Measurements from ENCODE around the gene SPINK5. TPM values are rescaled to one million over a fixed set of nuclear protein-coding genes. Genes with fewer than 3 reads are reported as not detected.
"Not testable (repeated sequence)": the region's sequence is repeated elsewhere in the genome, so short reads cannot be mapped to it uniquely, and the experiment has no call there.

SPINK5 gene
- total and polyA plus RNA-seq, 4 donors = 0.10 to 0.42 TPM; not detected in 2

- TF ChIP-seq, protein P1, sequence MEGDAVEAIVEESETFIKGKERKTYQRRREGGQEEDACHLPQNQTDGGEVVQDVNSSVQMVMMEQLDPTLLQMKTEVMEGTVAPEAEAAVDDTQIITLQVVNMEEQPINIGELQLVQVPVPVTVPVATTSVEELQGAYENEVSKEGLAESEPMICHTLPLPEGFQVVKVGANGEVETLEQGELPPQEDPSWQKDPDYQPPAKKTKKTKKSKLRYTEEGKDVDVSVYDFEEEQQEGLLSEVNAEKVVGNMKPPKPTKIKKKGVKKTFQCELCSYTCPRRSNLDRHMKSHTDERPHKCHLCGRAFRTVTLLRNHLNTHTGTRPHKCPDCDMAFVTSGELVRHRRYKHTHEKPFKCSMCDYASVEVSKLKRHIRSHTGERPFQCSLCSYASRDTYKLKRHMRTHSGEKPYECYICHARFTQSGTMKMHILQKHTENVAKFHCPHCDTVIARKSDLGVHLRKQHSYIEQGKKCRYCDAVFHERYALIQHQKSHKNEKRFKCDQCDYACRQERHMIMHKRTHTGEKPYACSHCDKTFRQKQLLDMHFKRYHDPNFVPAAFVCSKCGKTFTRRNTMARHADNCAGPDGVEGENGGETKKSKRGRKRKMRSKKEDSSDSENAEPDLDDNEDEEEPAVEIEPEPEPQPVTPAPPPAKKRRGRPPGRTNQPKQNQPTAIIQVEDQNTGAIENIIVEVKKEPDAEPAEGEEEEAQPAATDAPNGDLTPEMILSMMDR (IDR thresholded peaks at IDR 0.05; ENCODE audit: low read depth, low read length, missing input control) = no peak
- TF ChIP-seq HNF4G (IDR thresholded peaks at IDR 0.05) = no peak
- TF ChIP-seq MAX (IDR thresholded peaks at IDR 0.05) = no peak
- TF ChIP-seq HNF4A (conservative IDR thresholded peaks at IDR 0.05) = no peak
- TF ChIP-seq REST (IDR thresholded peaks at IDR 0.05) = no peak
- 91% methylated on average over 2 of the region's 2 CpGs for WGBS
- no peak for DNase-seq (ENCODE audit: low spot score)
Measured at GRCh38 chr5:148043705-148044104, 20.1 kb upstream of the SPINK5 start.

DNA sequence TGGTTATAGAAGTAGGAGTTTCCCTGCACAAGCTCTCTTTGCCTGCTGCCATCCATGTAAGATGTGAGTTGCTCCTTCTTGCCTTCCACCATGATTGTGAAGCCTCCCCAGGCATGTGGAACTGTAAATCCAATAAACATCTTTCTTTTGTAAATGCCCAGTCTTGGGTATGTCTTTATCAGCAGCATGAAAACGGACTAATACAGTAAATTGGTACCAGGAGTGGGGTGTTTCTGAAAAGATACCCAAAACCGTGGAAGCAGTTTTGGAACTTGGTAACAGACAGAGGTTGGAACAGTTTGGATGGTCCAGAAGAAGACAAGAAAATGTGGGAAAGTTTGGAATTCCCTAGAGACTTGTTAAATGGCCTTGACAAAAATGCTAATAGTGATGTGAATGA lies 8.6 kb upstream of the SPINK5 start:
- H3K27ac ChIP-seq (ENCODE audit: low read depth in 1 of 2, low read length in 2 of 2); H3K9ac ChIP-seq (ENCODE audit: low read depth in 1 of 2, low read length in 2 of 2); DNase-seq (ENCODE audit: low spot score); H3K27me3 ChIP-seq (ENCODE audit: control insufficient read depth in 4 of 4, insufficient read depth in 4 of 4, low read length in 3 of 4); H3K4me3 ChIP-seq (ENCODE audit: low read depth in 1 of 3, low read length in 3 of 3); H3K4me1 ChIP-seq (ENCODE audit: control insufficient read depth in 4 of 4, insufficient read depth in 4 of 4, low read length in 3 of 4); H3K36me3 ChIP-seq (ENCODE audit: control insufficient read depth in 4 of 4, insufficient read depth in 3 of 4, low read depth in 1 of 4, low read length in 3 of 4): not testable (repeated sequence)
- WGBS = 69% methylated on average over 2 of the region's 2 CpGs
- peaks cover 3 to 14% (median 11%) of the 10 kb centered on the region in 4 donors for H3K9me3 ChIP-seq (ENCODE audit: control insufficient read depth in 4 of 4, low read length in 3 of 4)

More at GRCh38 chr5:148043705-148044104, 20.1 kb upstream of the SPINK5 start:
- Histone ChIP-seq H3K4me3 (ENCODE audit: low read depth in 1 of 3, low read length in 3 of 3) (no peak overlapping the region), H3K4me1 (ENCODE audit: control insufficient read depth in 4 of 4, insufficient read depth in 4 of 4, low read length in 3 of 4) (no peaks in the 10 kb centered on the region), H3K27me3 (ENCODE audit: control insufficient read depth in 4 of 4, insufficient read depth in 4 of 4, low read length in 3 of 4) (no peaks in the 10 kb centered on the region), H3K9ac (ENCODE audit: low read depth in 1 of 2, low read length in 2 of 2) (no peak overlapping the region), H3K27ac (ENCODE audit: low read depth in 1 of 2, low read length in 2 of 2) (no peak overlapping the region), H3K9me3 (ENCODE audit: control insufficient read depth in 4 of 4, low read length in 3 of 4) (no peaks in the 10 kb centered on the region), H3K36me3 (ENCODE audit: control insufficient read depth in 4 of 4, insufficient read depth in 3 of 4, low read depth in 1 of 4, low read length in 3 of 4) (no peaks in the 10 kb centered on the region)

- TF ChIP-seq, protein P1 (IDR thresholded peaks at IDR 0.05; ENCODE audit: low read depth, low read length, missing input control) = no peak
- no peak for TF ChIP-seq NR2F2 (IDR thresholded peaks at IDR 0.05)
- TF ChIP-seq MAX (IDR thresholded peaks at IDR 0.05) = no peak
- Histone ChIP-seq H3K9me3 (ENCODE audit: control insufficient read depth in 4 of 4, low read length in 3 of 4) (peaks cover 3 to 8% (median 6%) of the 10 kb centered on the region in 4 donors), H3K27ac (ENCODE audit: low read depth in 1 of 2, low read length in 2 of 2) (no peak overlapping the region), H3K4me3 (ENCODE audit: low read depth in 1 of 3, low read length in 3 of 3) (no peak overlapping the region), H3K27me3 (ENCODE audit: control insufficient read depth in 4 of 4, insufficient read depth in 4 of 4, low read length in 3 of 4) (no peaks in the 10 kb centered on the region), H3K36me3 (ENCODE audit: control insufficient read depth in 4 of 4, insufficient read depth in 3 of 4, low read depth in 1 of 4, low read length in 3 of 4) (no peaks in the 10 kb centered on the region), H3K9ac (ENCODE audit: low read depth in 1 of 2, low read length in 2 of 2) (no peak overlapping the region), H3K4me1 (ENCODE audit: control insufficient read depth in 4 of 4, insufficient read depth in 4 of 4, low read length in 3 of 4) (no peaks in the 10 kb centered on the region)
- no peak for DNase-seq (ENCODE audit: low spot score)
- WGBS = 52% methylated on average over 2 of the region's 2 CpGs
Measured at GRCh38 chr5:148060309-148060708, 3.5 kb upstream of the SPINK5 start.
